Measurements from ENCODE around the gene TAS1R2. TPM values are rescaled to one million over a fixed set of nuclear protein-coding genes. Genes with fewer than 3 reads are reported as not detected.

The TAS1R2 gene
- not detected in 5 replicates for total RNA-seq (2022; extraction: Qiagen RNA extraction)

GRCh38 chr1:18859560-18859959 lies at the start of gene TAS1R2:
Gene TAS1R2, minus strand, starts transcription at chr1:18859660. Its CDS starts 0 bp downstream, at chr1:18859660.

GRCh38 chr1:18902523-18903290 lies 43.2 kb upstream of the TAS1R2 start, which contains the start of gene ALDH4A1:
Gene ALDH4A1, minus strand, starts transcription at chr1:18902555. Its CDS starts 32 bp downstream, at chr1:18902523.

Other genes starting within 250 kb of the TAS1R2 start
- 0.63 to 0.78 TPM (median 0.74 TPM) in 5 replicates for gene PAX7, start 228.8 kb downstream of the TAS1R2 start, total RNA-seq (2022; extraction: Qiagen RNA extraction)
- 12.8 to 14.2 TPM (median 13.3 TPM) in 5 replicates for gene ALDH4A1, start 42.9 kb upstream of the TAS1R2 start, total RNA-seq (2022; extraction: Qiagen RNA extraction)
- 6.0 to 7.7 TPM (median 7.2 TPM) in 5 replicates for gene IFFO2, start 97.0 kb upstream of the TAS1R2 start, total RNA-seq (2022; extraction: Qiagen RNA extraction)